ENCODE data around the gene FCGR3A. TPM values are rescaled to one million over a fixed set of nuclear protein-coding genes. Genes with fewer than 3 reads are reported as not detected.
"Not testable (repeated sequence)": the region's sequence is repeated elsewhere in the genome, so short reads cannot be mapped to it uniquely, and the experiment has no call there.

FCGR3A gene
- total and polyA plus RNA-seq, 2 of the 4 experiments (the other 2 are of a cell fraction): not detected

- POLR2A ChIA-PET (ENCODE audit: unreplicated experiment); DNase-seq; H4K20me1 ChIP-seq (ENCODE audit: insufficient read depth, low read length); H2AK5ac ChIP-seq (ENCODE audit: low read depth, low read length); H3K9me3 ChIP-seq (ENCODE audit: control insufficient read depth, insufficient read depth, low read length); H3K18ac ChIP-seq (ENCODE audit: low read depth, low read length); H3K23ac ChIP-seq (ENCODE audit: low read depth, low read length); dilution Hi-C loops (cut with HindIII; ENCODE audit: low sequenced_read_pairs, unreplicated experiment); H2BK20ac ChIP-seq (ENCODE audit: low read depth, low read length); intact Hi-C loops (cut with micrococcal nuclease); H3K9ac ChIP-seq (ENCODE audit: low read depth, low read length); H3K36me3 ChIP-seq (ENCODE audit: control insufficient read depth, insufficient read depth, low read length); H3K4me3 ChIP-seq (ENCODE audit: insufficient read depth, low read depth, low read length); H3K79me1 ChIP-seq (ENCODE audit: low read depth in 1 of 2, low read length in 2 of 2); H3K4ac ChIP-seq (ENCODE audit: low read depth, low read length); CTCF ChIA-PET; H4K5ac ChIP-seq (ENCODE audit: low read depth, low read length); H3K4me1 ChIP-seq (ENCODE audit: control insufficient read depth, insufficient read depth, low read length); H2BK5ac ChIP-seq (ENCODE audit: low read depth, low read length, poor library complexity, severe bottlenecking); H3K56ac ChIP-seq (ENCODE audit: extremely low read depth, insufficient read depth, low read length); H3K9me1 ChIP-seq (ENCODE audit: insufficient read depth, low read length); H3K4me2 ChIP-seq (ENCODE audit: low read depth, low read length); H3K27ac ChIP-seq (ENCODE audit: insufficient read depth, low read length); H2AK9ac ChIP-seq (replicated peaks; ENCODE audit: low read depth, low read length, poor library complexity); BruUV-seq (replicated peaks); H4K8ac ChIP-seq (ENCODE audit: low read depth in 2 of 2, low read length in 2 of 2); ATAC-seq (ENCODE audit: low read depth); H4K91ac ChIP-seq (ENCODE audit: insufficient read depth, low read depth, low read length); H2BK120ac ChIP-seq (ENCODE audit: low read depth, low read length); in situ Hi-C loops (cut with MboI; ENCODE audit: low sequenced_read_pairs); H2BK15ac ChIP-seq (ENCODE audit: low read depth, low read length); H3K27me3 ChIP-seq (ENCODE audit: control insufficient read depth, insufficient read depth, low read length); H2AFZ ChIP-seq (replicated peaks; ENCODE audit: low read length, poor library complexity); H3K14ac ChIP-seq (replicated peaks; ENCODE audit: low read depth, low read length): not testable (repeated sequence)
- WGBS, 2 experiments (ENCODE audit: extremely low coverage in 2 of 2, insufficient read length in 1 of 2): 33% methylated on average over 2 of the region's 5 CpGs; no CpG with 5 or more reads in 1 of the 2 experiments
Measured at GRCh38 chr1:161550942-161551341, 1.3 kb upstream of the FCGR3A start.

GRCh38 chr1:161548749-161549406, 740 bp downstream of the FCGR3A start:
- BruUV-seq (replicated peaks); dilution Hi-C loops (cut with HindIII; ENCODE audit: low sequenced_read_pairs, unreplicated experiment): not testable (repeated sequence)
- no CpG with 5 or more reads among the region's 2 CpGs for WGBS, 2 experiments (ENCODE audit: extremely low coverage in 2 of 2, insufficient read length in 1 of 2)

More at GRCh38 chr1:161548749-161549406, 740 bp downstream of the FCGR3A start:
- H2AK9ac ChIP-seq (replicated peaks; ENCODE audit: low read depth, low read length, poor library complexity); POLR2A ChIA-PET (ENCODE audit: unreplicated experiment); H3K4me1 ChIP-seq (ENCODE audit: control insufficient read depth, insufficient read depth, low read length); H2AK5ac ChIP-seq (ENCODE audit: low read depth, low read length); H2AFZ ChIP-seq (replicated peaks; ENCODE audit: low read length, poor library complexity); H3K9ac ChIP-seq (ENCODE audit: low read depth, low read length); H3K4me3 ChIP-seq (ENCODE audit: insufficient read depth, low read depth, low read length); H2BK5ac ChIP-seq (ENCODE audit: low read depth, low read length, poor library complexity, severe bottlenecking); intact Hi-C loops (cut with micrococcal nuclease); H3K4ac ChIP-seq (ENCODE audit: low read depth, low read length); CTCF ChIA-PET; H3K23ac ChIP-seq (ENCODE audit: low read depth, low read length); H3K18ac ChIP-seq (ENCODE audit: low read depth, low read length); H3K79me1 ChIP-seq (ENCODE audit: low read depth in 1 of 2, low read length in 2 of 2); H3K56ac ChIP-seq (ENCODE audit: extremely low read depth, insufficient read depth, low read length); H3K27ac ChIP-seq (ENCODE audit: insufficient read depth, low read length); H4K91ac ChIP-seq (ENCODE audit: insufficient read depth, low read depth, low read length); H4K5ac ChIP-seq (ENCODE audit: low read depth, low read length); H3K4me2 ChIP-seq (ENCODE audit: low read depth, low read length); ATAC-seq (ENCODE audit: low read depth); H3K27me3 ChIP-seq (ENCODE audit: control insufficient read depth, insufficient read depth, low read length); H2BK15ac ChIP-seq (ENCODE audit: low read depth, low read length); H4K8ac ChIP-seq (ENCODE audit: low read depth in 2 of 2, low read length in 2 of 2); H3K9me3 ChIP-seq (ENCODE audit: control insufficient read depth, insufficient read depth, low read length); H2BK120ac ChIP-seq (ENCODE audit: low read depth, low read length); H3K14ac ChIP-seq (replicated peaks; ENCODE audit: low read depth, low read length); H2BK20ac ChIP-seq (ENCODE audit: low read depth, low read length); DNase-seq; H3K9me1 ChIP-seq (ENCODE audit: insufficient read depth, low read length); H4K20me1 ChIP-seq (ENCODE audit: insufficient read depth, low read length); H3K36me3 ChIP-seq (ENCODE audit: control insufficient read depth, insufficient read depth, low read length): not testable (repeated sequence)
- in situ Hi-C loops (cut with MboI; ENCODE audit: low sequenced_read_pairs): loop anchor here (10.0 kb wide), 1 partner anchor 186 kb away; no protein-coding TSS in a partner anchor

Measured in IMR-90 (cell line).